IPS DF 6.9 (cell line): ENCODE results near the gene NEMP2.
"Not testable (repeated sequence)": the region's sequence is repeated elsewhere in the genome, so short reads cannot be mapped to it uniquely, and the experiment has no call there.

Experiments
- DNase-seq: peaks from one replicate; pipeline ENCODE4 v3.0.0-alpha.2; 2013; ENCODE audit warnings: low read depth, low spot score
- H3K27ac ChIP-seq: one replicate; pipeline ENCODE4 v1.5.1; 2013; ENCODE audit warnings: low read length, control low read depth
- H3K27me3 ChIP-seq: 2 replicates; pipeline ENCODE4 v1.6.1; 2013; ENCODE audit warnings: mild to moderate bottlenecking, low read length; ENCODE audit not compliant: control insufficient read depth, insufficient read depth
- H3K36me3 ChIP-seq: 2 replicates; pipeline ENCODE4 v1.6.1; 2013; ENCODE audit warnings: low read length; ENCODE audit not compliant: control insufficient read depth, insufficient read depth
- H3K4me1 ChIP-seq: 2 replicates; pipeline ENCODE4 v1.6.1; 2013; ENCODE audit warnings: low read length; ENCODE audit not compliant: control insufficient read depth, insufficient read depth
- H3K4me3 ChIP-seq: 2 replicates; pipeline ENCODE4 v1.5.1; 2013; ENCODE audit warnings: mild to moderate bottlenecking, low read length
- H3K9me3 ChIP-seq: 2 replicates; pipeline ENCODE4 v1.6.1; 2013; ENCODE audit warnings: low read length, inconsistent platforms; ENCODE audit not compliant: control insufficient read depth, insufficient read depth
- WGBS: extraction: QIAGEN DNeasy Blood & Tissue Kit; methylation state at CpG from one replicate; pipeline ENCODE4 v1.1.7; 2013; ENCODE audit warnings: mixed read lengths, missing lambda C conversion rate; ENCODE audit not compliant: insufficient read length, insufficient coverage; 5-methylcytosine and 5-hydroxymethylcytosine counted together

The NEMP2 gene

DNA sequence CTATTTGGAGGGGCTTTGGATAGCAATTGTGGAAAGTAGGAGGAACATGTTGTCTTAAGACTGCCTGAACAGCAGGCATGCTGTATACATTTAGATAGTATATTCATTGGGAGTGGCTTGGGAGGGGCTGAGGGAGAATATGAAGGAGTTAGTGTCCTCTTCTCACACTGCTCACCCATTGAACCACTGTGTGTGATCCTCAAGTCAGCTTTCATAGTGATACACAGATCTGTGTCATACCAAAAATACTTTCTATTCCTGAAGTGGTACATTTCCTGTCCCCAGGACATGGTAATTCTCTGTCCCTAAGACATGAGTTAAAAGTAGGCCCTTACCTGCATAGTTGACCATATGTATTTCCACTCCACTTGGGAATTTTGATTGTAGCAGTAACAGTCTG is 9.6 kb downstream of the NEMP2 start:
- Histone ChIP-seq H3K4me1 (no peaks in the 10 kb centered on the region), H3K27ac (no peak overlapping the region), H3K4me3 (no peak overlapping the region), H3K36me3 (no peaks in the 10 kb centered on the region), H3K9me3 (no peaks in the 10 kb centered on the region), H3K27me3 (no peaks in the 10 kb centered on the region)
- no peak for DNase-seq

DNA sequence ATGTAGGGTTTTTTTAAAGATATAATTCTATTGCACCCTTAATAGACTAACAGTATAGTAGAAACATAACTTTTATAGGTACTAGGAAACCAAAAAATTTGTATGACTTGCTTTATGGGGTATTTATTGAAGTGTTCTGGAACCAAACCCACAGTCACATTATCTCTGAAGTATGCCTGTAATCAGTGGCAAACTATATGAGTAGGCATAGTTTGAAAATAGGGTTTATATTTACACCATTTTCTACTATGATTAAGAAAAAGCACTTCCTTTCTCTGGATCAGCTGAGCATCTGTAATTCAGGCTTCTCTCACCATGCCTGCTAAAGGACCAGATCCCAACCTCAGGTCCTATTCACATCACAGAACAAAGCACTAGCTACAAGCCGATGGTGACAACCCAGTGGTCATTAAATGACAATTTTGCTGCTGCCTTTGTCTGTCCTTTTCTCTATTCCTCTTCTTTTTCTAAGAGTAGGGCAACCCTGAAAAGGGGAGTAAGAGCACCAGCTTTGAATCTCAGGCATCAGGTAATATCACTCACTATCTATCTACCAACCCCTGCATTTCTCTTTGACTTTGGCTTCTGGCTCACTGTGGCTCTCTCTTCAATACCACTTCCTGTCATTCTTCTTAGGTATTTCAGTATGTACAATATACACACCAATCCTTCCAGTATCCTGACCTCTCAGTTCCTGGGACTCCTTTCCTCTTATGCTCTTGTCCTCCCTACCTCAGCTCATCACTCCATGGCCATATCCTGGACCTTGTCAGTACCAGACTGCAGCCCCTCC is 14.4 kb downstream of the NEMP2 start:
- Histone ChIP-seq H3K4me1 (no peaks in the 10 kb centered on the region), H3K36me3 (no peaks in the 10 kb centered on the region), H3K27ac (no peak overlapping the region), H3K27me3 (no peaks in the 10 kb centered on the region), H3K4me3 (no peak overlapping the region), H3K9me3 (no peaks in the 10 kb centered on the region)
- no peak for DNase-seq
- WGBS, result no CpG with 5 or more reads among the region's 1 CpG

DNA sequence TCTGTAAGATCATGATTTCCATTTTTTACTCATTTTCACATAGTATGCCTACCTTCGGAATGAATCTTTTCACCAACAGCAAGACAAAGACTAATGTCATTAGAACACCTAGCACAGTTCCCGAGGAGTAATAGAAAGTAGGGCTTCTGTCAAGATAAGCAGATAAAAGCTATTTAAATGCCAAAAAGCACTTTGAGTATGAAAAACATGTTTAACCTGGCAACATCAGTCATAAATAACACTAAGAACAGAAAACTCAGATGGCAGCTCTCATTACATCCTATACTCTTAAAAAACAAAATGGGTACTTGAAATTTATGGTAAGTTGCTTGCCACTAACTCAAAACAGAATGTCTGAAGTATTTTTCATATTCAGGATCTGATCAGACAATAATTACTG is 17.1 kb downstream of the NEMP2 start:
- Histone ChIP-seq H3K27ac (no peak overlapping the region), H3K9me3 (no peaks in the 10 kb centered on the region), H3K27me3 (no peaks in the 10 kb centered on the region), H3K36me3 (0 out of 2 replicates have a peak, but pooled peaks cover 2% of the 10 kb centered on the region), H3K4me1 (no peaks in the 10 kb centered on the region), H3K4me3 (no peak overlapping the region)
- no CpG with 5 or more reads among the region's 2 CpGs for WGBS
- DNase-seq, result no peak

DNA sequence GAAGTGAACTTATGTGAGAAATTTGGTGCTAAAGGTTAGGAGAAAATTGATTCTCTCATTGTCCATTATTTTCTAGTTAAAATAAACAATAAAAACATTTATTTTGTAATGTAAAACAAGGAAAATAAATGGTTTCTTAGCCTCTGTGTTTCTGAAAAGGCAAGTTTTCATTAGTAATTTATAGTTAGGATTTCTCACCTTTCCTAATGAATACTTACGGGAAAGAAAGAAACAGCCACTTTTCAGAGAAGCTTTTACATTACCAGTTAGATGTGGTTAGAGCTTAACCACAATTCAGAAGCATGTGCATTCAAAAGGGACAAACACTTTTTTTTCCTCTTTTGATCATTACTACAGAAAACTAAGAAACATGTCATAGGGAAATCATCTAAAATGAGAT is 18.8 kb downstream of the NEMP2 start:
- no CpG with 5 or more reads among the region's 1 CpG for WGBS
- Histone ChIP-seq H3K4me1 (no peaks in the 10 kb centered on the region), H3K27me3 (no peaks in the 10 kb centered on the region), H3K4me3 (no peak overlapping the region), H3K36me3 (0 out of 2 replicates have a peak, but pooled peaks cover 2% of the 10 kb centered on the region), H3K9me3 (no peaks in the 10 kb centered on the region), H3K27ac (no peak overlapping the region)
- DNase-seq, result no peak

DNA sequence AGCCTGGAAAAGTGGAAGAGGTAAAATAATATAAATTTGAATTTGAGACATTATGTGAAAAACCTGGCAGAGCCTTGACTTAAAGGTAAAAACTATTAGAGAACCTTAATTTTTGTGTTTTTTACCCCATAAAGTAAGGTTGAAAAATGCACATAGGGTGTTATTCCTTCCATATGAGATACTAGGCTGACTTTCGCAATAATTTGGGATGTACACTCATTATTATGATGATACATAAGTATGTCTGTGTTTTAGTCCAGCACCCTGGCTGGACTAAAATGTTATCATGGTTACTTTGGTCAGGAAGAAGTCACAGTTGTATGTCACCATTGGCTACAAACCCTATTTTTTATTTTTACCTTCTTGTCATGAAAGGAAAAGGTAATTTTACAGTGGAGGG is 19.8 kb downstream of the NEMP2 start:
- Histone ChIP-seq H3K4me1 (no peaks in the 10 kb centered on the region), H3K36me3 (0 out of 2 replicates have a peak, but pooled peaks cover 2% of the 10 kb centered on the region), H3K9me3 (no peaks in the 10 kb centered on the region), H3K4me3 (no peak overlapping the region), H3K27me3 (no peaks in the 10 kb centered on the region), H3K27ac (no peak overlapping the region)
- WGBS, result no CpG with 5 or more reads among the region's 1 CpG
- no peak for DNase-seq

DNA sequence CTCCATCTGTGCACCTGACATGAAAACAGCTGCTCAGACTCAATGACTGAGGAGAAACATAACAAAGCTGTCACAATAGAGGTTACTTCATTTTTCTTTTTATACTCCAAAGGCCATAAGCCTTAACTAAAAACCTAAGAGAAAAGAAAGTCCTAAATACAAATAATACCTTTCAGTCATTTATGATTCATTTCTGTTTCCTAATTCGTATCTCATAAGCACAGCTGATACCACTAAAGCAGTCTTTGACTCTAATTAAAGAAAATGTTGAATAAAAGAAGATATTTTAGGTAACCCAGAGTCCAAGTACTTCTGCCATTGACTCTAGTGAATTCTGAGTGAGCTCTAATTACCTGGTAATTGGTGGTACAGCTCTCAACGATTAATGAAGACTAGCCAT is 20.6 kb downstream of the NEMP2 start:
- H3K4me3 ChIP-seq, result no peak overlapping the region
- 0 out of 2 replicates have a peak, but pooled peaks cover 2% of the 10 kb centered on the region for H3K36me3 ChIP-seq
- no peak for DNase-seq
- no peaks in the 10 kb centered on the region for H3K27me3 ChIP-seq
- H3K27ac ChIP-seq, result no peak overlapping the region
- no peaks in the 10 kb centered on the region for H3K4me1 ChIP-seq
- no CpG with 5 or more reads among the region's 2 CpGs for WGBS
- H3K9me3 ChIP-seq, result no peaks in the 10 kb centered on the region

DNA sequence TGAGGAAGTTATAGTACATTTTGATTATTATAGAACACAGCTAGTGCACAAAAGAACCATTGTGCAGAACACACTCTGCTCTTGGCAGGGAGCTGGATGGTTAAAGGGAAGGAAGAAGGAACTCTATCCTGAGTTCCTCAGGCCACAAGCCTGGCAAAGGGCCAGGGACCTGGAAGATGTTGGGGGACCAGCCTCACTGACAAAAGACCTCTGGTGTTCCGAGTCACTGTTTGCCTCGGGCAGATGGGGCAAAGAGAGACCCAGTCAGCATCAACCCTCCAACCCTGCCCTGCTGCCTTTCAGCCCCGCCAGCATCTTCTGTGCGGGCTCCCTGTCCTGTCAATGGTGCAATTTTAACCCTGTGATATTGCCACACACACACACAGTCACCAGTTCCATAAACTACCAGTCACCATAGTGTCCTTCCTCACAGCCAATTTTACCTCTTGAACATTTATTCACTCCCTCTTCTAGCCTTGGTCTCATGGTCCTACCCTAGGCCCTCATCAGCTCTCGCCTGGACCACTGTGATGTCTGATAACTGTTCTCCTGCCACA is 21.9 kb downstream of the NEMP2 start:
- WGBS, result no CpG with 5 or more reads among the region's 5 CpGs
- DNase-seq, result no peak
- no peak overlapping the region for H3K27ac ChIP-seq

DNA sequence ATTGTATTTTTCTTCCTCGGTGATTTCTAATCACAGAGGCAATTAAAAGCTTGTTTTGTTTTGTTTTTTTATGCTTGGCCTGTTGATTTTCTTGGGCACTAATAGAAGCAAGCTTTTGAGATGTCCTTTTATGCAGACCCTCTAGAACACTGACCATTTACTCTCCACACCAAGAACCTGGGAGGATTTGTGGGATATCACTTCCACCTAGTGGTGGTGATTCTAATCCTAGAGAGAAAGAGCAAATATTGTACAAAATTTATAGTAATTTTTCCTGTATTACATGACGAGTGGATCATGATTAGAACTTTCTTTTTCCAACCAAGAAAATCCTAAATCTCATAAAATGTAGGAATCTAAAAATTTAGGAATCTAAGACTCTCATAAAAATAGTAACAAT is 23.4 kb downstream of the NEMP2 start:
- H3K4me1 ChIP-seq, result no peaks in the 10 kb centered on the region
- H3K36me3 ChIP-seq, result 0 out of 2 replicates have a peak, but pooled peaks cover 2% of the 10 kb centered on the region
- H3K27me3 ChIP-seq, result no peaks in the 10 kb centered on the region
- no peak for DNase-seq
- H3K4me3 ChIP-seq, result no peak overlapping the region
- WGBS, result no CpG with 5 or more reads among the region's 2 CpGs
- H3K27ac ChIP-seq, result no peak overlapping the region
- no peaks in the 10 kb centered on the region for H3K9me3 ChIP-seq

More for the DNA sequence above, 21.9 kb downstream of the NEMP2 start:
- Histone ChIP-seq H3K4me3 (no peak overlapping the region), H3K9me3 (no peaks in the 10 kb centered on the region), H3K4me1 (no peaks in the 10 kb centered on the region), H3K36me3 (0 out of 2 replicates have a peak, but pooled peaks cover 2% of the 10 kb centered on the region), H3K27me3 (no peaks in the 10 kb centered on the region)

DNA sequence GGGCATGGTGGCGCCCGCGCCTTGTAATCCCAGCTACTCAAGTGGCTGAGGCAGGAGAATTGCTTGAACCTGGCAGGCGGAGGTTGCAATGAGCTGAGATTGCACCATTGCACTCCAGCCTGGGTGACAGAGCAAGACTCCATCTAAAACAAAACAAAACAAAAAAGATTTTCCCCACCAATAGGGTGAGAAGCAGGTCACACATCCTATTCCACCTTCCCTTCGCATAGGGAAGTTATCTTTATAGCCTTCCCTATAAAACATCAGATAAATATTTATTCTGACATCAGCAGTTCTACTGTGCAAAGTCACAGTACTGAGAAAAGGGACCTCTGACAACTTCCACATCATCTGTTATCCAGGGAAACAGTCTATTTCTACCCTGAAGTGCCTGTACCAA is 24.6 kb downstream of the NEMP2 start:
- WGBS, result no CpG with 5 or more reads among the region's 5 CpGs
- H3K4me3 ChIP-seq, H3K9me3 ChIP-seq, DNase-seq, H3K36me3 ChIP-seq, H3K4me1 ChIP-seq, H3K27me3 ChIP-seq, H3K27ac ChIP-seq: not testable (repeated sequence)

DNA sequence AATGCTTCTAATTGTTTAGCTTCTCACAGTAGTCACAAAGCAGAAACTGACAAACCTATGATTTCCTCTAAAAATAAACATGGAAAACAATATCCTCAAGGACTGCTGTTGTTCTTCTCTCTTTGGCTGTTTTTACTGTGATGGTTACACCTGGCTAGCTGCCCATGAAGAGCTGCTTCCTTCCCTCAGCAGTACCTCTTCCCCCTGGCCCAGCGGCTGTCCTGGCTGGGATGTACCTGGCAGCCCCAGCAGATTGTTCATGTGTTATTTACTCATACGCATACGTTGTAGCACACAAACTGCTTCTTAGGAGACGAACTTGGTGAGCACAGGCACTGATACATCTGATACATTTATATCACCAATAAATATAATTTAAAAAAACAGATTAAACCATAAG is 27.4 kb downstream of the NEMP2 start:
- no peak overlapping the region for H3K4me3 ChIP-seq
- WGBS, result no CpG with 5 or more reads among the region's 4 CpGs
- H3K27ac ChIP-seq, result no peak overlapping the region
- H3K9me3 ChIP-seq, result no peaks in the 10 kb centered on the region
- peaks cover 3% of the 10 kb centered on the region; the same call in 1 of the 2 replicates for H3K36me3 ChIP-seq
- H3K4me1 ChIP-seq, result no peaks in the 10 kb centered on the region
- H3K27me3 ChIP-seq, result no peaks in the 10 kb centered on the region
- no peak for DNase-seq

DNA sequence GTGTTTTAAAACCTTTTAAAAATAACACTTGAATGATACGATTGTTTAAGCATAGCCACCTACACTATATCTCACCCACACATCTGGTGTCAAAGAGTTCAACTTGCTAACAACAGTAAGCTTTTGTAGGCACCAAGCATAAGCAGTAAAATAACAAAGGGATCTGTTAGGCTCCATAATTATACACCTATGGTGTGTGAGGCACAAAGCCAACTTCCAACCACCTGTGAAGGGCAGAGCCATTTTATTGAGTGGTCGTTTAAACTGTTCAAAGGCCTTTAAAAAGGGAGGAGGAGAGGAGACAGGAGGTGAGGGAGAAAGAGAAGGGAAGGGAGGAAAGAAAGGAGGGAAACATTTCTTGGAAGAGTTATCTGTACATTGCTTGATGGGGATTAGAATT is 27.9 kb downstream of the NEMP2 start:
- no peak overlapping the region for H3K4me3 ChIP-seq
- no peak overlapping the region for H3K27ac ChIP-seq
- DNase-seq, result no peak
- H3K27me3 ChIP-seq, result no peaks in the 10 kb centered on the region
- no CpG with 5 or more reads among the region's 2 CpGs for WGBS
- H3K9me3 ChIP-seq, result no peaks in the 10 kb centered on the region
- H3K36me3 ChIP-seq, result peaks cover 3% of the 10 kb centered on the region; the same call in 1 of the 2 replicates
- no peaks in the 10 kb centered on the region for H3K4me1 ChIP-seq
